ENCODE data around the gene MEAF6.

DNA sequence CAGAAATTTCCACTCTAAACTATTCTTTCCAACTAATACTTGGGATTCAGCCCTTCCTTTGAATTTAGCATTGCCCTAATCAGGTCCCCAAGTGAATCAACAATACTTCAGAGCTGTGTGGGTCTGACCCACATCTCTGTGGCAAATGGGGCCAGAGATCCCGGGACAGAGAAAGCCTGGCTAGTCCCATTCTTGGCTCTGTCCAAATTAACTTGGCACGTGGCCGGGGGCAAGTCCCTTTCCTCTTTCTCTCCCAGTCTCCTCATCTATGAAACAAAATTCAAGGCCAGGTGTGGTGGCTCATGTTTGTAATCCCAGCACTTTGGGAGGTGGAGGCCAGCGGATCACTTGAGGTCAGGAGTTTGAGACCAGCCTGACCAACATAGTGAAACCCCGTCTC, 46.5 kb downstream of the MEAF6 start:
- TF ChIP-seq POLR2A (IDR thresholded peaks at IDR 0.05) (no peak), POLR2AphosphoS5 (IDR thresholded peaks at IDR 0.05) (no peak)
- TF ChIP-seq, protein P1, sequence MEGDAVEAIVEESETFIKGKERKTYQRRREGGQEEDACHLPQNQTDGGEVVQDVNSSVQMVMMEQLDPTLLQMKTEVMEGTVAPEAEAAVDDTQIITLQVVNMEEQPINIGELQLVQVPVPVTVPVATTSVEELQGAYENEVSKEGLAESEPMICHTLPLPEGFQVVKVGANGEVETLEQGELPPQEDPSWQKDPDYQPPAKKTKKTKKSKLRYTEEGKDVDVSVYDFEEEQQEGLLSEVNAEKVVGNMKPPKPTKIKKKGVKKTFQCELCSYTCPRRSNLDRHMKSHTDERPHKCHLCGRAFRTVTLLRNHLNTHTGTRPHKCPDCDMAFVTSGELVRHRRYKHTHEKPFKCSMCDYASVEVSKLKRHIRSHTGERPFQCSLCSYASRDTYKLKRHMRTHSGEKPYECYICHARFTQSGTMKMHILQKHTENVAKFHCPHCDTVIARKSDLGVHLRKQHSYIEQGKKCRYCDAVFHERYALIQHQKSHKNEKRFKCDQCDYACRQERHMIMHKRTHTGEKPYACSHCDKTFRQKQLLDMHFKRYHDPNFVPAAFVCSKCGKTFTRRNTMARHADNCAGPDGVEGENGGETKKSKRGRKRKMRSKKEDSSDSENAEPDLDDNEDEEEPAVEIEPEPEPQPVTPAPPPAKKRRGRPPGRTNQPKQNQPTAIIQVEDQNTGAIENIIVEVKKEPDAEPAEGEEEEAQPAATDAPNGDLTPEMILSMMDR (IDR thresholded peaks at IDR 0.05), result no peak

Data from stomach (tissue), 4 donors.